ENCODE results near the gene THYN1.

Gene THYN1

DNA sequence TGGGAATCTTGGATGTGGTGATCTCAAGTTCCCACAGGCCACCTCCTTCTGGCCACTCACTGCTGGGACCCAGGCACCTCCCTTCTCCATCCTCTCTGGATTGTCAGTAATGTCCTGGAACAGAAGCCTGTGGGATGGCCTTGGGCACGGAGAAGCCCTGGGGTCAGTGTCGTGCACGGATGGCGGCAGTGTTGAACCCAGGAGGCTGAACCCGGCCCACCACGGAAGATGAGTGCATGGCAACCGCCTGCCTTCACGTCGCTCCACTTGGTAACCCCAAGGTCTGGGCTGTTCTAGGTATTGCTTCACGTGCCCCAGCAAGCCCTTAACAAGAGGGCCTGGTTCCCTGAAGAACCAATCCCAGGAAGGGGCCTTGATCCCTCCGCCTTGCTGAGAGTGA, 7.1 kb downstream of the THYN1 start:
- DNase-seq = no peak

DNA sequence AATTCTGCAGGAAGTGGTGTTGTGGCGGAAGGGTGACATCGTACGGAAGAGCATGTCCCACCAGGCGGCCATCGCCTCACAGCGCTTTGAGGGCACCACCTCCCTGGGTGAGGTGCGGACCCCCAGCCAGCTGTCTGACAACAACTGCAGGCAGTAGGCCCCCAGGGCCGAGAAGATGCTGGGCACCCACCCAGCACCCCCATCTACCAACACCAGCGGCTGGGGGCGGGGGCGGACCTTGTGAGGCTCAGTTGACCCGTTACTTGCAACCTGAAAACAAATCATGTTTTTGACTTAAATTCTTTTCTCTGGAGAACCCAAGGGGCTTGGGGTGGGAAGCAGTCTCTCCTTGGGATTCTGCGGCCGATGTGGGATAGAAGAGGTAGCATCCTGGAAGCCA, 7.7 kb downstream of the THYN1 start:
- DNase-seq = no peak

DNA sequence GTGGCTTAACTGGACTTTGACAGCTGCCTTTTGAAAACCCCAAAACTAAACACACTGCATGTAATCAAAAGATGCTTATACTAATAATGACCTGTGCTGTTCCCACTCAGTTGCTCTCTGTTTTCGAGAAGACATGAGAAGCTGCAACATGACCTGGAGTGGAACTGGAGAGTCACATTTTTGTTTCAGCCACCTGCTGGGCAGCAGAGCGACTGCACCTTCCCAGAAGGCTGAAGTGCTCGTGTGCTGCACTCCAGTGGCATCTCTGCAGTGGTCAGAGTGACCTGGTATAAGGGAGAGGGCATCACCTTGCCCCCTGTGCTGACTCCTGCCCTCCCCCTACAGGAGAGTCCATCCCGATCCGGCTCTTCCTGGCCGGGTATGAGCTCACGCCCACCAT, 8.6 kb downstream of the THYN1 start:
- DNase-seq = peak in 2 of 5 experiments; percentile 9 to 57

DNA sequence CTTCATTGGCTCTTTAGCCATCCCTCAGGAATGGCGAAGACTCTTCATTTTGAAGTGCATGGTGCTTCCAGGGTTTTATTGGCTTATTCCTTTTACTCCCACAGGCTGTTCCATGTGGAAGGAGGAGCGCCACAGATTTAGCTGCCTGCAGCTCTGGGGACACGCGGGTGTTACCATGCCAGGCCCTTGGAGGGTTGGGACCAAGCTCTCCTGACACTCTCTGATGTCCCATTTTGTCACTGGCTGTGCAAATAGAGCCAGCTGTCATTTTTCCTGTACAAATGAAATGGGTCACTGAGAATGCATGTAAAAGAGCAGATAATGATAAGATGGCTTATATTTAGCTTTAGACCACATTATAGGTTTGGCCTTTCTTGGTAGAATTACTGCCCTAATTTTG, 9.2 kb downstream of the THYN1 start:
- DNase-seq = no peak

DNA sequence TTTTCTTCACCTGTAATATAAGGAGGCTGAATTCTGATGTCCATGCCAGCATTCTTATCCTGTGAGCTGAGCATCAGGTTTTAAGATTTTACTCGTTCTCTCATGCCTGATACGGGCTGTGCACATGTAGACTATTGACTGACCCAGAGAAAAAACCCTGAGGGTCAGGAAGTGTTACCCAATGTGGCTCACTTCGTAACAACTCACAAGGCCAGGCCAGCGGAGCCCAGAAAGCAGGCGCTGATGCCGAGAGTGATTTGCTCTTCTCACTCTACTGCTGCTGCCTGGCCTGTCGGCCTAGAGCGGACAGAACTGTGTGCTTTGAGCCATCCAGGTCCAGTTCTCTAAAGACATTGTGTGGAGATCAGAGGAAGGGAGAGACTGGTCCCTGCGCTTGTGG, 10.8 kb downstream of the THYN1 start:
- DNase-seq = no peak

DNA sequence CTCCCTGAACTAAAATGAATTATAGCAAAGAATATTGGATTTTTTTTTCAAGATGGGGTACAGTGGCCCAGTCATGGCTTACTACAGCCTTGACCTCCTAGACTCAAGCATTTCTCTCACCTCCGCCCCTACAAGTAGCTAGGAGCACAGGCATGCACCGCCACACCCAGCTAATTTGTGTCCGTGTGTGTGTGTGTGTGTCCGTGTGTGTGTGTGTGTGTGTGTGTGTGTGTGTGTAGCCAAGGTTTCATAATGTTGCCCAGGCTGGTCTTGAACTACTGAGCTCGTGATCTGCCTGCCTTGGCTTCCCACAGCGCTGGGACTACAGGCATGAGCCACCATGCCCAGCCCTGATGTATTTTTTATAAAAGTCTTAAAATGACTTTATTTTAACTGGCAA, 12.6 kb downstream of the THYN1 start:
- no peak for DNase-seq

DNA sequence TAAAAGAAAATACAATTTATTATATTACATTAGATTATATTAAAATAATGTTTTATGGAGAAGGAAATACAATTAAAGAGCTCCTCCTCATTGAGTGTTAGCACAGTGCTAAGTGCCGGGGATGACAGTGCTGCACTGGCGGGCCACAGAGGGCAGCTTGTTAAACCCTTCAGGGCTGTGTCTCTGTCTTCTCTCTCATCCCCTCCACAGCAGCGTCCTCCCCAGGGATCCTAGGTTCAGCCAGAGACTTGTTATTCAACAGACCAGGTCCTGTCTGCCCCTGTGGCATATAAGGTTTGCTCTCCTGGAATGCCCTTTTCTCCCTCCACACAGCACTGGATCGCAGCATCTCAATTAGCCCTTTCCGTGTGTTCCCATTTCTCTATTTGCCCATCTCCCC, 14.2 kb downstream of the THYN1 start:
- DNase-seq = no peak

DNA sequence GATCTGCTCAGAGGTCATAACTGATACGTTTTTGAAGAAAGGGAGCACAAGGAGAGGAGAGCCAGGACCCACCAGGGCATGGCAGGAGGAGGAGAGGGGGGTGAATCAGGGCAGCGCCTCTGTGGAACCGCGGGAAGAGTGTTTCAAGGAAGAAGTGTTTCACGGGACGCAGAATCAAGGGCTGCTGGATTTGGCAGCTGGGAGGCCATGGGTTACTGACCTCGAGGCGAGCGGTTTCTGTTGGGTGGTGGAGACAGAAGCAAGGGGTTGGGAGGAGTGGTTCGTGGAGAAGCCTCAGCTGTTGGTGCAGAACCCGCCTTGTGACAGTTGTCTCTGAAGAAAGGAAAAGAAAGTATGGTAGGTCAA, 15.6 kb downstream of the THYN1 start:
- no peak for DNase-seq

DNA sequence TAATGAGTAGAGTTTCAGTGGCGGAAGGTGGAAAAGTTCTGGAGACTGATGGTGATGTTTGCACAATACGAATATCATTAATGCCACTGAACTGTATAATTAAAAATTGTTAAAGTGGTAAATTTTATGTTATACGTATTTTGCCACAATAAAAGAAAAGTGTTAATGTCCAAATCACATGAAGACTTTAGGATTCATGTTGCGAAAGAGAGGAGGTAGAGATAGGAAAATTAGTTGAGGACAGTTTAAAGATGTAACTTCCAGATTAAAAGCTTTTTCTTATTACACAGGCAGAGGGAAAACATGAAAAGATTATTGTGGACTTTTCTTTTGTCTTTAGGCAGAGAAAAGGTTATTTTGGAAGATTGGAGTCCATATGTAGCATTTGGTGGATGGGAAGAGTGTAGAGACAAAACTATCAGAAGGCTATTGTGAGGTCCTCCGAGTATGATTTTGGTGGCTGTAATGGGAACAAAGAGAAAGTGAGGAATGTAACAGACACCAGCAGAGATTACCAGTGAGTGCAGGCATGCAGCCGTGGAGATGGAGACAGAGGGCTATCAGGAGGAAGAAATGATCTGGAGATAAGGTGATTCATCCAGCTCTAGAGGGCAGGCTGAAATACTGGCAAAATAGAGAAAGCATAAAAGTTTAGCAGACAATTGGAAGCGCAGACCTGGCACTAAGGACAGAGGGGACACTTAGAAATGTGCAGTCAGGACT, 16.2 kb downstream of the THYN1 start:
- no peak for DNase-seq

DNA sequence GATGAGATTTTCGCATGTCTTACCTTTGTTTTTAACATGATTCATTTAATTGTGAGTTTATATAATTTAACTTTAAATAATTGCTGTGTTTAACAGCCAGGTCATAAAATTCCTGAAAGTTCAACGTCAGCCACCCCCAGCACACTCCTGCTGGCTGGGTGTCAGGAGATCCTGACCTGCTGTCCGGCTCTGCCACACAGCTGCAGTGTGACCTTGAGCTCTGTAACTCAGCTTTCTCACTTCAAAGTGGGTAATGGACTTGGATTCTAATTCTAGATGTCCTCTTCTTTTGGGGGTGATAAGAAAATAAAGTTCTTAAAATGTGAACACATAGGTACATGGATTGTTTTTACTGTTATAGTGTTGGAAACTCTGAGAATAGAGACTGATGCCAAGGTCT, 17.8 kb downstream of the THYN1 start:
- no peak for DNase-seq

DNA sequence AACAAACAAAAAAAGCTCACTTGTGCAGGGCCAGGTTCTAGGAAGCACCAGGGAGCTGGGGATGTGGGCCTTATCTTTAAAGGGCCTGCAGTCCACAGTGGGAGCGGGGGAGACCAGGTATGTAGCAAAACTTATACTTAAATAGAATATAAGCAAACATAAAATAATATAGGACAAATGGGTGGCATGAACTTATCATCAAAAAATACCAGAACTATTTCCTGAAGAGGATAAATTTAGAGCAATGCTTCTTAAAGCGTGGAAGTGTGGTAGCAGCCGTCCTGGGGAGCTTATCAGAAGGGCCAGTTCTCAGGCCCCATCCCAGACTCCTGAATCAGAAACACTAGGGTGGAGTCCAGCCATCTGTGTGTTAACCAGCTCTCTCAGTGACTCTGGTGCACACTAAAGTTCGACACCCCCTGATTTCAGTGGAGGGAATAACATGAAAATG, 19.4 kb downstream of the THYN1 start:
- no peak for DNase-seq

DNA sequence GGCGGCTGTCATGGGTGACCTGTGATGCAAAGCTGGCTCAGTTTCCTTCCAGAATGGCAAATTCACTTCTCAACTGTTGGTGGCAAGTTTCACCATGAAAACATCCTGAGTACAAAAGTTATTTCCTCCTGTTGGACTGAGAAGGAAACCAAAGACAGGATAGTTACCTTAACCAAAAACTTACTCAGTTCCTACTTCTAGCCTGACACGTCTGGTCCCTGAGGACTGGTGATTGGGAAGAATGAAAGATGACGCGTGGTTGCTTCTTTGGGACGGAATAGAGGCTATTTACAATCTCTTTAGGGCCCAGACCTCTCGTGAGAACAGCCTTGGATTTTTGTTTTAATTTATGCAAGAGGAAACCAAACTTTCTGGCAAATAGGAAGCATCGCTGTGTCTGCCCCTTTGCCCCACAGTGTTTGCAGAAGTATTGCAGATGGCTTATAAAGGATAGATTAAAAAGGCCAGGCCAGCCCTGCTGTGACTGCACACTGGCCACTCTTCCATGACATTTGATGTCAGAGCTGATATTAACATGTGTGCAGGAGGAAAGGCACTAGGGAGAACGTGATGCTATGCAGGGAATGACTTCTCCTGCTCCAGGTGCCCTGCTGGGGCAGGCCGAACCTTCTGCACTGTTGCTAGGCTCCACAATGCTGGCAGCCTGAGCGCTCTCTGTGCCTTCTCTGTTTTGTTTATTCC, 21.0 kb downstream of the THYN1 start:
- no peak for DNase-seq

DNA sequence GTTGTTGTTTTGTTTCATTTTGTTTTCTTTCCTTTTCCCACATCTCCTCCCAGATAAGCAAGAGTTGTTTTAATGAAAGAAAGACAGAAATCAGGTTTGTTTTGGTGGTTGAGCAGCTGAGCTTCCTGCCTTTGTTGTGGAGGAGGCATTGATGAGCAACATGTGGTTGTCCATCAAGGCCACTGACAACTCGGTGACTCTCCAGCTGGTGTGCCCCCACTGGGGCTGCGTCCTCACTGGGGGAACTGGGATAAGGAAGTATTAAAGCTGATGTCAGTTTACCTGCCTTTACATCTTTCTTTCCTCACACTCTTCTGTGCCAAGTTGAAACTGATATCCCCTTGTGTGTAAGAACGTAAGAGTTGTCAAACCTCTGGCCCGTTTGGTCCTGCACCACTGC, 22.8 kb downstream of the THYN1 start:
- DNase-seq = no peak

DNA sequence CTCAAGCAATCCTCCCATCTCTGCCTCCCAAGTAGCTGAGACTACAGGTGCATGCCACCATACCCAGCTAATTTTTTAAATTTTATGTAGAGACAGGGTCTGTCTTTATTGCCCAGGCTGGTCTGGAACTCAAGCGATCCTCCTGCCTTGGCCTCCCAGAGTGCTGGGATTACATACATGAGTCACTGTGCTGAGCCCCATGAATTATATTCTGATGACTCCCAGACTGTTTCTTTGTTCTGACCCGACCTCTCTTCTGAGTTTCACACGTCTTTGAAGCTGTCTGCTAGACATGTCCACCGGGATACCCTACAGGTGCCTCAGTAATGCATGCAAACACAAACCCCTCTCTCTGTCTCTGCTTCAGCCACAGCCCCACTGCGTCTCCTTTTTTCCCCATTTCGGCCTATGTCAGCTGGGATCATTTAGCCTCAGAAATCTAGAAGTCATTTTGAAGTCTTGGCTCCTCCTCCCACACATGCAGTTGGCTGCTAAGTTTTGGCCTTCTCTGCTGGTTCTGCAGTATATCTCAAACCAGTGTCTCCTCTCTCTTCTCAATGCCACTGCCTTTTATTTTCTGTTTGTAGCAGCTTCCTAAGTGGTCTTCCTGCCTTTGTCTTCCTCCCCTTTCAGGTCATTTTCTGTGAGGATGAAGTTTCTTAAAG, 23.9 kb downstream of the THYN1 start:
- DNase-seq = no peak

DNA sequence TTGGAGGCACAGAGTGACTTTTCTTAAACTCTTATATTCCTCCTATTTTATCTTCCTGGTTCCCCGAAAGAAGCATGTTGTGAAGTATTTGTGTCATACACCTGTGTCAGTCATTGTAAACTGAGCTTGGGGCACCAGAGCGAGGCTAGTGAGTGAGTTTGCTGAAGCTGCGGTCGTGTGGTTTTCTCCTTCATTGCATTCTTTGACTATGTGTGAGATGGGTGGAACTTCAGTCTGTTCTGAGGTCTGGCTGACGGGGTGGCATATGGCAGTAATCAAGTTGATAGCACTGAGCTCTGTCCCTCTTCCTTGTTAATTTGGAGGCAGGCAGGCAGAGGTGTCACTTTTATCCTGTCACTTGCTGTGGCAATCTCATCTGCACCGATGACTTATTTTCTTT, 24.5 kb downstream of the THYN1 start:
- peak in 2 of 5 experiments; percentile 50 to 66 for DNase-seq

DNA sequence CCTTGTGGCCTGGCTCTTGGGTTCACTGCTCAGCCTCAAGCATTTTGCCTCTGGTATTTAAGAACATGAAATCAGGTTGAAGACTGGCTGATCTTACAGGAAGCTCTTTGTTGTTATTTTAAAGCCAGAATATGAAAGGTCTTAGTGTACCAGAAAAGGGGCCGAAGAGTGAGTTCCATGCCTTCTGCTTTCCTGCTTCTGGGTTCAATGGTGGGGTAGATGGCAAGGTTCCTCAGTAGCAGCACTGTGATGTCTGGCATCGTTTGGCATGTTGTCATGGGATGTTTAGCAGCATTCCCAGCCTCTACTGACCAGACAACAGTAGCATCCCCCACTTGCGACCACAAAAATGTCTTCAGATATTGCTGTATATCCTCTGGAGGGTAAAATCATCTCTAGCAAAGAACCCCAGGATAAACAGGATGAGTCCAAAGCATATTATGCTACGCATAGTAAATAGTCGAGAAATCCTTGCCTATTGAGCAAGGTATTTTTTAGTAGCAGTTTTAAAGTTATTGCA, 26.3 kb downstream of the THYN1 start:
- no peak for DNase-seq

DNA sequence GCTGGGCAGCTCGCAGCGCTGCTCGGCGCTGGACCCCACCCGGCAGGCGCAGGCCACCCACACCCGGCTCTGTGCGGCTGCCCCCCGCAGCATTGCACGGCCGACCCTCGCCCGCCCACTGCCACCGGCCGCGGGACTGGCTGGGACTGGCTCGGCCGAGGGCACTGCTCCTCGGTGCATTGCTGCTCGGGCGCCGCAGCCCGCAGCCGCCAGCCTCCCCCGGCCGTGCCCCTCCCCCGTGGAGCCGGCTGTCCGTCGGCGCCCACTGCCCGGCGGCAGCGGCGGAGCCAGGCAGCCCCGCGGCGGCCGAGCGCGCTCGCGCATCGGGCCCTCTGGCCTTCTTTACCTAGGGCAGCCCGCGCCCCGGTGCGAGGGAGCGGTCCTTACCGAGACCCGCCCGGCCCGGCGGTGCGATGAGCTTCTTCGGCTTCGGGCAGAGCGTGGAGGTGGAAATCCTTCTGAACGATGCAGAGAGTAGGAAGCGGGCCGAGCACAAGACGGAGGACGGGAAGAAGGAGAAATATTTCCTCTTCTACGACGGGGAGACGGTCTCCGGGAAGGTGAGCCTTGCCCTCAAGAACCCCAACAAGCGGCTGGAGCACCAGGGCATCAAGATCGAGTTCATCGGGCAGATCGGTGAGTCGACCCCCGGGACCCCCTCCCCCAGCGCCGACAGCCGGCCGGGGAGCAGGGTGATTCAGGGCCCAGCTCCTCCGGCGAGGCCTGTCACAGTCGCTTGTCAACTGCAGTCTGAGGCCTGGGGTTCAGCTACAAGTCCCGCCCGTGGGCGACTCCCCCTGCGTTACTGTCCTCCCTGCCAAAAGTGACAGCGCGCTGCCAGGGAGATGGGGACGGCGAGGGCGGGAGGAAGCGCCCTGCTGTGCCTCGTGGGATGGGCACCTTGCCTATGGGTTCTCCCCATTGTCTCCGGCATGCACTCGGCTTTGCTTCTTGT, 28.2 kb downstream of the THYN1 start:
- peak; percentile 19 to 83 (median 38) for DNase-seq

DNA sequence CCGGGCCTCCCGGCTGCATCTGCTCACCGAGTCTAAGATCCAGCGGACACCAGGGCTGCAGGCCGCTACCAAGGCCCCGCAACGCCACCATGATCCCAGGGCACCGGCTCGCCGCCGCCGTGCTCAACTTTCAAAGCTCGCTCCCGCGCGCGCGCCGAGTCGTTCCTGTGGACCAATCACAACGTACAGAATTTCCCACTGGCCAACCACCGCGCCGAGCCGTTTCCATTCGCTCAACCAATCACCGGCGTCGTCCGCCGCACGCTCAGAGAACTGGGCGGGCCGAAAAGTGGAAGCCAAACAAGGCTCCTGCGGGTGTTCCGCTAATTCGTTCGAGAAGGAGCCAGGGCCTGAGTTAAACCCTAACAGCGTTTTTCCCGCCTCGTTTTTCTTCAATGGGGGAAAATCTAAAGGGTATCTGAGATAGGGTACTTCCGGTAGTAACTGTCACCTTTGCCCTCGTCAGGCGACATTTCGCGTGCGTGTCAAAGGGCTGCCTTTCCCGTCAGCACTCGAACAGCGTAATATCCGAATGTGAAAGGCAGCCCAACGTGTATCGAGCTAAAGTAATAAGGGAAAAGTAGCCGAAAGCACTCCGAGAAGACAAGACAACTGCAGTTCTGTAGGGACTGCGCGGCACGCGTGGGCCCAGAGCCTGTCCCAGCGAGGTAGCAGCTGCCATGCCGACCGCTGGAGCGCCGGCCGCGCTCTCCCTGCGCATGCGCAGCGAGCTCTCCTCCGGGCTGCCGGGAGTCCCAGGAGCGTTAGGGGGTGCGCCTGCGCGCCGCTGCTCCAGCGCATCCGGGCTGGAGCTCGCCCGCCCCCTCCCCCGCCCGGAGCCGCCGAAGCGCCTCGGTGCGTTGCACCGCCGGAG, 29.1 kb downstream of the THYN1 start, which contains the start of the genes NCAPD3 and VPS26B:
Gene NCAPD3, minus strand, starts transcription at position 132 of the 874 bp plus-strand sequence. Its CDS starts 41 bp downstream, at position 91.
Gene VPS26B, plus strand, starts transcription at position 836 of the 874 bp plus-strand sequence. CDS start 452 bp downstream, outside the sequence.
- peak; percentile 92 to 98 (median 94) for DNase-seq

DNA sequence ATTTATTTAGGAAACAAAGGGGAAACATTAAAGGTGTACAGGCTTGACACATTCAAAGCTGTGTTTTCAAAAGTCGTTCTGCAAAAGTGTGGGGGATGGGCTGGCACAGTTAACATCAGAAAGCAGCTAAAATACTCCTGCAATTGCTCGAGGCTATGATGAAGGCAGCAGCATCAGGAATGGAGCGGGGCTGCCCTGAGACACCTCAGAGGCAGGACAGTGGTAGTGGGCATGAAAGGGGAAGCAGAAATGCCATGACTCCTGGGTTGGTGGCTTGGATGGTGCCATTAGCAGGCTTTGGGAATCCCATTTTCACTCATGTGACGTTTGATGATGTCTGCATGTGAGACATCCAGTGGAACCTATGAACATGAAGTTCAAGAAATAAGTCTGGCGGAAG, 30.0 kb downstream of the THYN1 start:
- peak in 1 of 5 experiments; percentile 31 for DNase-seq

DNA sequence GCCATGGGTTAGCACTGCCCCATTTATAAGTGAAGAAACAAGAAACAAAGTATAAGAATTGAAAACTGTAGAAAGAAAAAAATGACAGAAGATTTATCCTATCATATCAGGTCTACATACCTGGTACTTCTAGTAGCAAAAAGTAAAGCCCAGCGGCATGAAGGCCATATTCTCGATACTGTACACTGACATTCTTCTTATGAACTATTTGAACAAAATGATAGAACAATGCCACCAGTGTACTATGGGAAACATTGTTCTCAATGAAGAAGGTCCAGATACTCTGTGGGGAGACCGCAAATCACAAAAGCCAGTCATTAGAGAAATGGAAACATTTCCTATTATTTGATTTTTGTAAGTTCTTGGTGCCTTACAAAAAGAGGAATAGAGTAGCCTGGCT, 36.3 kb downstream of the THYN1 start:
- no peak for DNase-seq

DNA sequence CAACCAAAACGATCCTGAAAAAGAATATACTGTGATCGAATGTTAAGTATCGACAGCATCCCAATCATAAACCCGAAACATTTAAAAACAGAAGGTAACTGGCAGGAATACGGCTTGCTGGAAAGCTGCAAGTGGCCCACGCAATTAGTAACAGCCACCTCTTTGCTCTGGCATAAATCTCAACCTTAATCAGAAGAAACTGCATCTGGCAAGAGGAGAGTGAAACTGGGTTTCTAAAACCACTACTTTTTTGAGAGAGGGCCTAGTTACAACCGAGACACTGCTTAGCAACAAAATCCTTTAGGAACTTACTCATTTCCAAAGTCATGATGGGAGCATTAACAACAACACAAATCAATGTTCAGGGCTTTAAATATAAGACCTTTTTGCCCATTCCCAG, 37.3 kb downstream of the THYN1 start:
- peak in 1 of 5 experiments; percentile 27 for DNase-seq
